NCI-H128 (cell line): ENCODE measurements around the gene HOXA7.
A peak's percentile ranks its signal among the peaks of the same experiment; 100 is the strongest.

Experiments used
- DNase-seq: peaks from one replicate; lab custom pipeline; 2025; ENCODE audit not compliant: unreplicated experiment; lab: John Stamatoyannopoulos, UW

The HOXA7 gene

GRCh38 chr7:27171325-27171636 lies 14.8 kb upstream of the HOXA7 start:
- DNase-seq = no peak

DNA sequence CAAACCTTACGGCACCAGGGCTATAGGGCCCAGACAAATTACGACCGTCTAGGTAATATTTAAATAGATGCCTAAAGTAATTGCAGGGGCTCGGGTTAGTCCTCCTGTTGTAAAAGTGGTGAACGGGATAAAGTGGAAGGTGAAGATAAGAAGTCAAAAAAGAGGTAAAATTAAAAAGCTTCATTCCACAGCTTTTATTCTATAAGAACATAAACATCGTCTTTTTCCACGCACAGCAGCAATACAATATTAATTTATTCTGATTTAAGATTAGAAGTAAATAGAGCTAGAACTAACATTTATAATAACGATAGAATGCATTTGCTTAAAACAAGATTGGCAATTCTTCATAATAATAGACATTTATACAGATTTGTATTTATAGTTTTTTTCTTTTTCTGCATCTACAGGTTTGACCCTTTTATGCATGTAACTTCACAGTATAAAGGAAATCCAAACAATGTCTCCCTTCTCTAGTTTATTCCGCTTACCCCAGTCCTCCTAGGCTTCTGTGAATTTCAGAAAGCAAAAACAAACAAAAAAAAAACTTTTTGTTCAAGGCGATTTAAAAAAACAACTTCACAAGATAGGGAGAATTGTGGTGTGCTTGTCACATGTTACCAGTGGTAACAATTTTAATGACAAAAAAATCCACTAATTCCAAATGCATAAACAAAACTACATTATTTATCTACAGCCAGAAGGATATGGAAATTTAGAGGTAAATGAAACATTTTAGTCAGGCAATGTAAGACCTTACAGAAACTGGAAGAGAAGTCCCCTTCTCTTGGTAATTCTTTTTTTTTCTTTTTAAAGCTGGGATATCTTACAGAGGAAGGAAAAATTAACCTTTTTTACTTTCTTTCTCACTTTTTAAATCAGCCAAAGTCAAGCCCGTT lies 14.2 kb upstream of the HOXA7 start:
- no peak for DNase-seq

DNA sequence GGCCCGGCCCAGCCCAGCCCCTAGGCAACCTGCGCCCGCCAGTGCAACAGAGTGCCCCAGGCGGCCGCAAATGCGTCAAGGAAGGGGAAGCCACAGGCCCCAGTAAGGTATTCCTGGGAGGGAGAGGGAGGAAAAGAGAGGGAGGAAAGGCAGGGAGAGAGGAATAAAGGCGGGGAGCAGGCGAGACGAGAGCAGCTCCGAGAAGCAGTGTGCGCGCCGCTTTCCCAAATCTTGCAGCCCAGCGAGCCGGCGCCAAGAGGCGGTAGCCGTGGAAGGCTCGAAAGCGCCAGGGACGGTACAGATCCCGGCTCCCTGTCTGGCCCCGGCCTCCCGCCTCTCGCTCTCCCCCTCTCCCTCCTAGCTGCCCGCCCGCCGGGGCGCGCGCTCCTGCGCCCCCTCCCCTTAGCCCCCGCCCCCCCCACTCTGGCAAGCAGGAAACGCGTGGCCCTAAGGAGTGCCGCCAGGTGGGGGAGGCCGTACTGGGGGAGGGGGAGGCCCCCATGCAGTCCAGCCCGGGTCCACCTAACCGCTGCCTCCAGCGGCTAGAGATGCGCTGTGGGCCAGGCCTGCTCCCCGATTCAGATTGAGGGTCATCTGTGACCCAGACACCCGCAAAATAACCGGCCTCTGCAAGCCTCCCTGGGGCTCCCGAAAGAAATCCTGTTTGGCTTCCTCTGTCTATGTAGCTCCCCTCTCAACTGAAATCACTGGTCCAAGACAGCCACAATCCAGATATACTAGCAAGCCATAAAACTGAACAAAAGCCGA lies 13.4 kb upstream of the HOXA7 start:
- peak; percentile 57 for DNase-seq

GRCh38 chr7:27168265-27168947 lies 11.9 kb upstream of the HOXA7 start:
- DNase-seq = peak; percentile 49

DNA sequence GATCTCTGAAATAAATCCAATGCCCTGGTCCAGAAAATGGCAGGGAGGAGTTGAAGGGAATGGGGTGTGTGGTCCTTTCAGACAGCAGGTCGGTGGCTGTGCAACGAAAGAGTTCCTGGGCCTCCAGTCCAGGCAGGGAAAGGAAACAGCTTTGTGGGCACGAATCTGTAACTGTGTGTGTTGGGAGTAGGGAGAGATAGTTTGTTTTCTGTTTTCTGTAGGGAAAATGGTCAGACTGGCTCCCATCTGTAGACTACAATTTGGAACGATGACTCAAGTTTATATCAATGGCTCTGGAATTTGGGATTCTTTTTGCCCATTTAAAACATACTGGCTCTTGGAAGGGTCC lies 11.4 kb upstream of the HOXA7 start:
- DNase-seq = no peak

GRCh38 chr7:27166531-27167505 lies 10.3 kb upstream of the HOXA7 start:
- no peak for DNase-seq

- no peak for DNase-seq
Observed at GRCh38 chr7:27165996-27166530, 9.6 kb upstream of the HOXA7 start.

- peak; percentile 85 for DNase-seq
Observed at GRCh38 chr7:27165089-27165995, 8.9 kb upstream of the HOXA7 start, which contains the start of gene HOXA9. Gene HOXA9 (minus strand): TSS chr7:27165537. CDS start chr7:27165457, 80 bp downstream.

DNA sequence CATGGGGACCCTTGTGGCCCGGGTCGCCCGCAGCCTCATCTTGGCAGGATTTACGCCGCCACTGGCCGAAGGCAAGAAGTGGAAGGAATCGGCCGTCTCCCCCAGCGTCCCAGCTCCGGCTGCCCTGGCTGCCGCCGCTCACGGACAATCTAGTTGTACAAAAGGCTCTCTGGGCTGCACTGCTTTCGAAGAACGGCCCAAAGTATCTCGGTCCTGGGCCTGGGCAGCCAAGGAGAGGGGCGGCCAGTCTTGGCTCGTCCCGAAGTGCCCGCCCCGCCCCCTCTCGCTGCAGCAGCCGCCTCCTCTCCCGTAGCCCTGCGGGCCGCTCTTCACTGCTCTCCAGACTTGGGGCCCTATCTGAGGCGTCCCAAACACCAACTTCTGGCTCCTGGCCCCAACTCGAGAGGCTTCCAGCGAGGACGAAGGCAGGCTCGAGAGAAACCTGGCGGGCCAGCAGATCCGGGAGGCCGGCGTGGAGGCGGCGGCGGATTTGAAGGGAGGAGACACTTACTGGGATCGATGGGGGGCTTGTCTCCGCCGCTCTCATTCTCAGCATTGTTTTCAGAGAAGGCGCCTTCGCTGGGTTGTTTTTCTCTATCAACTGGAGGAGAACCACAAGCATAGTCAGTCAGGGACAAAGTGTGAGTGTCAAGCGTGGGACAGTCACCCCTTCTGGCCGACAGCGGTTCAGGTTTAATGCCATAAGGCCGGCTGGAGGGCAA lies 8.1 kb upstream of the HOXA7 start:
- no peak for DNase-seq

DNA sequence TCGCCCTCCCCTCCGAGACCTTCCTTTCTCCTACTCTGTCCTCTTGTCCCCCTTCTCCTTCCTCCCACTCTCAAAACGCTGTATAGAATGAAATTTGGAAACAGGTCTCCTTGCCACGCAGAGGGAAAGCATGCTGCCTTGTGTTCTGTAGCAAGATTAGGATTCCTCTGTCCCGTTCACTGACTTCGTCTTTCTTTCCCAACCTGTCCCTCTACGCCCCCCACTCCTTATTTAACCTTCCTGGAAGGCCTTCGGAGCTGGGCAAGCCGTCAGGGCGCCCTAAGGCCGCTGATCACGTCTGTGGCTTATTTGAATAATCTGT lies 7.5 kb upstream of the HOXA7 start:
- DNase-seq = no peak

GRCh38 chr7:27163288-27164044 lies 7.0 kb upstream of the HOXA7 start:
- no peak for DNase-seq

DNA sequence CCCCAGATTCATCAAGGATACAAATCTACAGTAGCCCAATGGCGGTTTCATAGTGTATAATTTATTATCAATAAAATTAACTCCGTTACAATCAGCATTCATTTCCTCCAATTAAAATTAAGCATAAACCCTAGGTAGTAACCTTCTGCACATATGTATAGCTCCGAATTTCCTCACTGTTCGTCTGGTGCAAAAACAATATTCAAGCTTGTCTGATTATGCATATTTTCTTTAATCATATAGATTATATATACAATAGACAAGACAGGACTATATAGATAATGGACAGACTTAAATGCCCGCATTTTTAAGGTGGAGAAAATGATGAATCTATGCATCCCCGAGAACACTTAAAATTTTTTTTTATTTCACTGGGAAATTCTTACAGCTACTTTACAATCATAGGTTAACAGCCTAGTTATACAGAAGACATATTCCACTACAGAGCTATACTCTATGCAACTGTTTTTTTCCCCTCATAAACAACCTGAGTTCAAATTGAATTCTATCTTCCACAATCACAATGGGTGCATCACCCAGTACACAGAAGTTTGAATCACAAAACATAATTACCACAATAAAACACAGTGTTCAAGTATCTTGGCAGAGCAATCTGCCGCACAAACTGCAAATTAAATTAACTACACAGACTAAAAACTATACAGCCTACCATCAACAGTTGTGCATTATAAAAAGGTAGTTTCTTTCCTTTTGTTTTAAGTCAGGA lies 6.2 kb upstream of the HOXA7 start:
- no peak for DNase-seq

DNA sequence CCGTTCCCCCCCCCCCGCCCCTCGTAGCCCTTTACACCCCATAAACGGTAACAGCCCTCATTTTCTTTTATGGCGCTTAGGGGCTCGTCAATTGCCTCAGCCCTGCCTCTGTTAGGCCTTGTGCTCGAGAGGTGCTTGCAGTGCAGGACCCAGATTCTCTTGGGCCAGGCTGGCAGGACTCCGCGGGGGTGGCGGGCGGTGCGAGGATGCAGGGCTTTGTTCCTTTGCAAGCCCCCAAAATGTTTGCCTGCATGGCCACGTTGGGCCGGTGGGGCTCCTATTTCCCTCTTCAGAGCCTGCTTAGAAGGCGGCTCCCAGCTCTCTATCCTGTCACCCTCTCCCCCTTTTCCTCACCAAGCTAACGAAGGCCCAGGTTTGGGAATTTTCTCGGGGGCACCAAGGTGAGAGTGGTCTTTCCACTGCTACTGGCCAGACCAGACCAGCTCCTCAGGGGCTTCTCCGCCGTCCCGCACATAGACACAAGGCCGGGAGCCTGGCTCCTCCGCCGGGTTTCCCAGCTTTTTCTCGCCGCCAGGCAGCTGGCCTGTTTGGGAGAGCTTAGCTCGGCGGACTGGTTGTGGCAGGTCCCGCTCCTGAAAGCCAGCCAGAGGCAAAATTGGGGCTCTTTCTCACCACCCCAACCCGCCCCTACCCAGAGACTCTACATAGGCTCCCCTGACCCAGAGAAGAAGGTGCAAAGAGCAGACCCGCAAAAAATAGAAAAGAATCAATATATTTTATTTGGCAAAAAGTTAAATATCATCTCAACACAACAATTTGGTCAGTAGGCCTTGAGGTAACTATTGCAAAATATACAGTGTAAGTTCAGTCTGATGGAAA lies 5.5 kb upstream of the HOXA7 start:
- no peak for DNase-seq

GRCh38 chr7:27161214-27161720 lies 4.8 kb upstream of the HOXA7 start:
- no peak for DNase-seq

DNA sequence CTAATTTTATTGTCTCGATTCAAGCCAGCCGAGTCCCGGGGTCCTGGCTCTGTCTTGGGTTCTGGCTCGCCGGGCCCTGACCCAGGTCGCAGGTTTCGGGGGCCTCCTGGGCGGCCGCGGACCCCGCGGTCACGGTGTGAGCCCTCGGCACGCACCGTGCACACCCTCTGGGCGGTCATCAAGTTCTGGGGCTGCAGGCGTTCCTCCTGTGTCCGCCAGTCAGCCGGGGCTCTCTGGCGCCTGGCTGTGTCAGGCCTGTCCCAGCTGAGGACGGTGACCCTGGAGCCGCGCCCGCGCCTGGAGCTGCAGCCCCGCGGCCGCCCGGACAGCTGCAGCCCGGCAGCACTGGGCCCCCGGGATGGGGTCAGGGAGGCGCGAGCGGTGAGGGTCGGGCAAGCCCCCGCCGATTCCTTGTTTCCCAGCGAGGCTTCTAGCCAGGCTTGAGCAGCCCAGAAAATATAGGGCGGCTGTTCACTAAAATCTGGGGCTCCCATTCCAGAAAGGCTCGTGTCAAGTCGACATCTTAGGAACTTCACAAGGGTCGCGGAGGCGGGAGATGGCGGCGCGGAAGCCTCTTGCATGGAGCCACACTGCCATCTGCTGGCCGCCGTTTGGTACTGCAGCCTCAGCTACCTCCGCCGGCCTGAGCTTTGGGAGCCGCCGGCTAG lies 4.2 kb upstream of the HOXA7 start:
- DNase-seq = peak; percentile 83

DNA sequence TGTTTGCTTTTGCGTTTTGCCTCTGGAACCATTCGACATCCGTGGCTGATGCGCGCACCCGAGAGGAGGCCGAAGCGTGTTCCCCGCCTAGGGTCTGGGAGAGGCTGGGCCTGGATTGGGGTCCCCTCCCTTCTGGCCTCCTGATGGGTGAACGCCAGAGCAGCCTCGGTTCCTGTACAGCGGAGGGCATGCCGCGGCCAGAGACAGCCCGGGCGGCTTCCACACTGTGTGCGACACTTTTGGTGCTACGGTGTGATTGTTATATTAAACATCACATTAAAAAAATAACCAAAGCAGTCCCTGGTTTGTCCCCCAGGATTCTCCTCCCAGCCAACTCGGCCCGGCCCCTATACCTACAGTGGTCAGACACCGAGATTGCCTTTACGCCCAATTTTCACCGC lies 3.7 kb upstream of the HOXA7 start:
- no peak for DNase-seq
